Measurements from ENCODE around the gene HOXB9.
A peak's percentile ranks its signal among the peaks of the same experiment; 100 is the strongest.

HOXB9 gene

GRCh38 chr17:48626245-48627117, at the start of gene HOXB9:
HOXB9 (minus strand) TSS chr17:48626358; CDS start chr17:48626269, 89 bp downstream.
- no peak for DNase-seq

GRCh38 chr17:48672340-48672739, 46.2 kb upstream of the HOXB9 start:
- no peak for DNase-seq

- peak; percentile 79 for DNase-seq
Observed at GRCh38 chr17:48671697-48672171, 45.6 kb upstream of the HOXB9 start.

GRCh38 chr17:48663134-48663924, 37.2 kb upstream of the HOXB9 start:
- DNase-seq, result no peak

- DNase-seq, result no peak
Observed at GRCh38 chr17:48655913-48656312, 29.8 kb upstream of the HOXB9 start.

GRCh38 chr17:48649741-48650140, 23.6 kb upstream of the HOXB9 start:
- no peak for DNase-seq

- DNase-seq, result no peak
Observed at GRCh38 chr17:48647963-48648245, 21.7 kb upstream of the HOXB9 start.

- DNase-seq, result no peak
Observed at GRCh38 chr17:48647103-48647962, 21.2 kb upstream of the HOXB9 start.

- no peak for DNase-seq
Observed at GRCh38 chr17:48646183-48647102, 20.3 kb upstream of the HOXB9 start.

GRCh38 chr17:48645639-48646182, 19.6 kb upstream of the HOXB9 start:
- no peak for DNase-seq

- no peak for DNase-seq
Observed at GRCh38 chr17:48644910-48645557, 18.9 kb upstream of the HOXB9 start.

GRCh38 chr17:48644159-48644558, 18.0 kb upstream of the HOXB9 start:
- no peak for DNase-seq

GRCh38 chr17:48643697-48644012, 17.5 kb upstream of the HOXB9 start:
- no peak for DNase-seq

GRCh38 chr17:48642843-48643696, 16.9 kb upstream of the HOXB9 start:
- no peak for DNase-seq

- no peak for DNase-seq
Observed at GRCh38 chr17:48642059-48642842, 16.1 kb upstream of the HOXB9 start.

- DNase-seq, result no peak
Observed at GRCh38 chr17:48641541-48642058, 15.4 kb upstream of the HOXB9 start.

- no peak for DNase-seq
Observed at GRCh38 chr17:48640858-48641180, 14.7 kb upstream of the HOXB9 start.

GRCh38 chr17:48639982-48640857, 14.1 kb upstream of the HOXB9 start:
- no peak for DNase-seq
